K562 (cell line): ENCODE results near the gene CHL1.

ENCODE experiments used
- BHLHE40 ChIP-seq: IDR thresholded peaks from 2 replicates; pipeline ENCODE4 v1.6.1; 2011; ENCODE audit warnings: low read length, improper control_type of control experiment
- CREB1 ChIP-seq, 2 experiments: sonication (generic) in 1 of 2; formaldehyde crosslinking in 1 of 2; IDR thresholded peaks; 2 replicates each; pipeline versions ENCODE4 v1.6.1 to v1.8.0; 2012 to 2022; ENCODE audit warnings: inconsistent platforms in 1 of 2, mild to moderate bottlenecking in 1 of 2, missing genetic modification reagents in 1 of 2, moderate library complexity in 1 of 2
- NUFIP1 ChIP-seq: fragments of 450-650 bp; IDR thresholded peaks from 2 replicates; pipeline ENCODE4 v1.6.1; 2018; ENCODE audit not compliant: partially characterized antibody

- TF ChIP-seq BHLHE40 (no peak), NUFIP1 (no peak), CREB1 (IDR thresholded peaks at IDR 0.05) (no peak), CREB1 (CRISPR knock-in tag; IDR thresholded peaks at IDR 0.05) (no peak)
Observed at GRCh38 chr3:195666-196065, 897 bp upstream of the CHL1 start.
